ENCODE results near the gene SEPTIN5. TPM values are rescaled to one million over a fixed set of nuclear protein-coding genes. Genes with fewer than 3 reads are reported as not detected.

Gene SEPTIN5
- total and polyA plus RNA-seq, 2 experiments from 2014 or later: 4.3 to 17.2 TPM

DNA sequence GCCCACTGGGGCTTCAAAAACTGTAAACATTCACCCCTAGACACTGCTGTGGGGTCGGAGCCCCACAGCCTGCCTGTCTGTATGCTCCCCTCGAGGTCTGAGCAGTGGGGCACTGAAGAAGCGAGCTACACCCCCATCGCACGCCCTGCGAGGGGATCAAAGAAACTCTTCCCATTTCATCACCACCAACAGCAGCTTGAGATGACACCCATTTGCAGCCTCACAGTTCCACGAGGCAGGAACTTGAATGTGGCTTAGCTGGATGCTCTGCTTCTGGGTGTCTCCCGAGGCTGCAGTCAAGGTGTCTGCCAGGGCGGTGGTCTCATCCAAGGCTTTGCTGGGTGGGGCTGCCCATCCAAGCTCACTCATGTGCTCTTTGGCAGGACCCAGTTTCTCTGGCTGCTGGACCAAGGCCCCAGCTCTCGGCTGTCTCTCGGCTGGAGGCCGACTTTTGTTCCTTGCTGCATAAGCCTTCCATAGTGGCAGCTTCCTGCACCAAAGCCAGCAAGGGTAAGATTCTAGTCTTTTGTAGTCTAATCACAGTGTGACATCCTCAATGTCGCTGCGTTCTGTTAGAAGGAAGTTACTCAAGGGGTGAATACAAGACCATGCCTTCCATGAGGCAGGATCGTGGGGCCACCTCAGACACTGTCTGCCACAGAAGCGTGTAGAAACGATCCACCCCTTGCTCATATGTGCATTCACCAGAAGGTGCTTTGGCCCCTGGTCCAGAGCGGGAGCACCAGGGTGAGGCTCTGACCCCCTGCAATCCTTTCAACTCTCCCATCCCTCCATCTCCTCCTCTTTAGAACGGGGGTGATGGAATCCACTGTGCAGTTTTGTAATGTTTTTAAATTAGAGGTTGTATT lies 46.2 kb upstream of the SEPTIN5 start (continued):
- TF ChIP-seq, protein P1, sequence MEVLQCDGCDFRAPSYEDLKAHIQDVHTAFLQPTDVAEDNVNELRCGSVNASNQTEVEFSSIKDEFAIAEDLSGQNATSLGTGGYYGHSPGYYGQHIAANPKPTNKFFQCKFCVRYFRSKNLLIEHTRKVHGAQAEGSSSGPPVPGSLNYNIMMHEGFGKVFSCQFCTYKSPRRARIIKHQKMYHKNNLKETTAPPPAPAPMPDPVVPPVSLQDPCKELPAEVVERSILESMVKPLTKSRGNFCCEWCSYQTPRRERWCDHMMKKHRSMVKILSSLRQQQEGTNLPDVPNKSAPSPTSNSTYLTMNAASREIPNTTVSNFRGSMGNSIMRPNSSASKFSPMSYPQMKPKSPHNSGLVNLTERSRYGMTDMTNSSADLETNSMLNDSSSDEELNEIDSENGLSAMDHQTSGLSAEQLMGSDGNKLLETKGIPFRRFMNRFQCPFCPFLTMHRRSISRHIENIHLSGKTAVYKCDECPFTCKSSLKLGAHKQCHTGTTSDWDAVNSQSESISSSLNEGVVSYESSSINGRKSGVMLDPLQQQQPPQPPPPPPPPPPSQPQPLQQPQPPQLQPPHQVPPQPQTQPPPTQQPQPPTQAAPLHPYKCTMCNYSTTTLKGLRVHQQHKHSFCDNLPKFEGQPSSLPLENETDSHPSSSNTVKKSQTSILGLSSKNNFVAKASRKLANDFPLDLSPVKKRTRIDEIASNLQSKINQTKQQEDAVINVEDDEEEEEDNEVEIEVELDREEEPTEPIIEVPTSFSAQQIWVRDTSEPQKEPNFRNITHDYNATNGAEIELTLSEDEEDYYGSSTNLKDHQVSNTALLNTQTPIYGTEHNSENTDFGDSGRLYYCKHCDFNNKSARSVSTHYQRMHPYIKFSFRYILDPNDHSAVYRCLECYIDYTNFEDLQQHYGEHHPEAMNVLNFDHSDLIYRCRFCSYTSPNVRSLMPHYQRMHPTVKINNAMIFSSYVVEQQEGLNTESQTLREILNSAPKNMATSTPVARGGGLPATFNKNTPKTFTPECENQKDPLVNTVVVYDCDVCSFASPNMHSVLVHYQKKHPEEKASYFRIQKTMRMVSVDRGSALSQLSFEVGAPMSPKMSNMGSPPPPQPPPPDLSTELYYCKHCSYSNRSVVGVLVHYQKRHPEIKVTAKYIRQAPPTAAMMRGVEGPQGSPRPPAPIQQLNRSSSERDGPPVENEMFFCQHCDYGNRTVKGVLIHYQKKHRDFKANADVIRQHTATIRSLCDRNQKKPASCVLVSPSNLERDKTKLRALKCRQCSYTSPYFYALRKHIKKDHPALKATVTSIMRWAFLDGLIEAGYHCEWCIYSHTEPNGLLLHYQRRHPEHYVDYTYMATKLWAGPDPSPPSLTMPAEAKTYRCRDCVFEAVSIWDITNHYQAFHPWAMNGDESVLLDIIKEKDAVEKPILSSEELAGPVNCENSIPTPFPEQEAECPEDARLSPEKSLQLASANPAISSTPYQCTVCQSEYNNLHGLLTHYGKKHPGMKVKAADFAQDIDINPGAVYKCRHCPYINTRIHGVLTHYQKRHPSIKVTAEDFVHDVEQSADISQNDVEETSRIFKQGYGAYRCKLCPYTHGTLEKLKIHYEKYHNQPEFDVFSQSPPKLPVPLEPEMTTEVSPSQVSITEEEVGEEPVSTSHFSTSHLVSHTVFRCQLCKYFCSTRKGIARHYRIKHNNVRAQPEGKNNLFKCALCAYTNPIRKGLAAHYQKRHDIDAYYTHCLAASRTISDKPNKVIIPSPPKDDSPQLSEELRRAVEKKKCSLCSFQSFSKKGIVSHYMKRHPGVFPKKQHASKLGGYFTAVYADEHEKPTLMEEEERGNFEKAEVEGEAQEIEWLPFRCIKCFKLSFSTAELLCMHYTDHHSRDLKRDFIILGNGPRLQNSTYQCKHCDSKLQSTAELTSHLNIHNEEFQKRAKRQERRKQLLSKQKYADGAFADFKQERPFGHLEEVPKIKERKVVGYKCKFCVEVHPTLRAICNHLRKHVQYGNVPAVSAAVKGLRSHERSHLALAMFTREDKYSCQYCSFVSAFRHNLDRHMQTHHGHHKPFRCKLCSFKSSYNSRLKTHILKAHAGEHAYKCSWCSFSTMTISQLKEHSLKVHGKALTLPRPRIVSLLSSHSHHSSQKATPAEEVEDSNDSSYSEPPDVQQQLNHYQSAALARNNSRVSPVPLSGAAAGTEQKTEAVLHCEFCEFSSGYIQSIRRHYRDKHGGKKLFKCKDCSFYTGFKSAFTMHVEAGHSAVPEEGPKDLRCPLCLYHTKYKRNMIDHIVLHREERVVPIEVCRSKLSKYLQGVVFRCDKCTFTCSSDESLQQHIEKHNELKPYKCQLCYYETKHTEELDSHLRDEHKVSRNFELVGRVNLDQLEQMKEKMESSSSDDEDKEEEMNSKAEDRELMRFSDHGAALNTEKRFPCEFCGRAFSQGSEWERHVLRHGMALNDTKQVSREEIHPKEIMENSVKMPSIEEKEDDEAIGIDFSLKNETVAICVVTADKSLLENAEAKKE (CRISPR knock-in tag; IDR thresholded peaks at IDR 0.05): no peak
- TF ChIP-seq JUNB (IDR thresholded peaks at IDR 0.05; ENCODE audit: unreplicated experiment): no peak

DNA sequence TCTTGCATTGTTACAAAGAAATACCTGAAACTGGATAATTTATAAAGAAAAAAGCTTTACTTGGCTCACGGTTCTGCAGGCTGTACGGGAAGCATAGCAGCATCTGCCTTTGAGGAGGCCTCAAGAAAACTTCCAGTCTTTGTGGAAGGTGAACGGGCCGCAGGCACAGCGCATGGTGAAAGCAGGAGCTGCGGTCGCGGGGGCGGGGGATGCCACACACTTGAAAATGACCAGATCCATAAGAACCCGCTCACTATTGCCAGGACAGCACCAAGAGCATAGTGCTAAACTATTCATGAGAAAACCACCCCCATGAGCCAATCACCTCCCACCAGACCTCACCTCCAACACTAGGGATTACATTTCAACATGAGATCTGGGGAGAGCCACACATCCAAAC lies 45.6 kb upstream of the SEPTIN5 start:
- no peak for DNase-seq (ENCODE audit: low spot score)
- no peaks in the 10 kb centered on the region for H3F3A ChIP-seq (replicated peaks; ENCODE audit: low read depth)
- TF ChIP-seq, protein P2, sequence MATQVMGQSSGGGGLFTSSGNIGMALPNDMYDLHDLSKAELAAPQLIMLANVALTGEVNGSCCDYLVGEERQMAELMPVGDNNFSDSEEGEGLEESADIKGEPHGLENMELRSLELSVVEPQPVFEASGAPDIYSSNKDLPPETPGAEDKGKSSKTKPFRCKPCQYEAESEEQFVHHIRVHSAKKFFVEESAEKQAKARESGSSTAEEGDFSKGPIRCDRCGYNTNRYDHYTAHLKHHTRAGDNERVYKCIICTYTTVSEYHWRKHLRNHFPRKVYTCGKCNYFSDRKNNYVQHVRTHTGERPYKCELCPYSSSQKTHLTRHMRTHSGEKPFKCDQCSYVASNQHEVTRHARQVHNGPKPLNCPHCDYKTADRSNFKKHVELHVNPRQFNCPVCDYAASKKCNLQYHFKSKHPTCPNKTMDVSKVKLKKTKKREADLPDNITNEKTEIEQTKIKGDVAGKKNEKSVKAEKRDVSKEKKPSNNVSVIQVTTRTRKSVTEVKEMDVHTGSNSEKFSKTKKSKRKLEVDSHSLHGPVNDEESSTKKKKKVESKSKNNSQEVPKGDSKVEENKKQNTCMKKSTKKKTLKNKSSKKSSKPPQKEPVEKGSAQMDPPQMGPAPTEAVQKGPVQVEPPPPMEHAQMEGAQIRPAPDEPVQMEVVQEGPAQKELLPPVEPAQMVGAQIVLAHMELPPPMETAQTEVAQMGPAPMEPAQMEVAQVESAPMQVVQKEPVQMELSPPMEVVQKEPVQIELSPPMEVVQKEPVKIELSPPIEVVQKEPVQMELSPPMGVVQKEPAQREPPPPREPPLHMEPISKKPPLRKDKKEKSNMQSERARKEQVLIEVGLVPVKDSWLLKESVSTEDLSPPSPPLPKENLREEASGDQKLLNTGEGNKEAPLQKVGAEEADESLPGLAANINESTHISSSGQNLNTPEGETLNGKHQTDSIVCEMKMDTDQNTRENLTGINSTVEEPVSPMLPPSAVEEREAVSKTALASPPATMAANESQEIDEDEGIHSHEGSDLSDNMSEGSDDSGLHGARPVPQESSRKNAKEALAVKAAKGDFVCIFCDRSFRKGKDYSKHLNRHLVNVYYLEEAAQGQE (IDR thresholded peaks at IDR 0.05; ENCODE audit: unreplicated experiment): no peak
- Mint-ChIP-seq H3K27ac (no peak overlapping the region), H3K36me3 (ENCODE audit: low read depth) (no peaks in the 10 kb centered on the region), H3K9me3 (peaks cover 6% of the 10 kb centered on the region; the same call in 1 of the 3 replicates), H3K4me1 (peaks cover 19% of the 10 kb centered on the region), H3K4me3 (no peak overlapping the region), H3K27me3 (ENCODE audit: insufficient read depth, low read depth, poor library complexity) (peaks cover 7% of the 10 kb centered on the region)
- H2AFZ ChIP-seq: no peak overlapping the region
- peaks cover 12% of the 10 kb centered on the region for H3K9me2 ChIP-seq (ENCODE audit: insufficient read depth)
- H3K27me3 ChIP-seq (ENCODE audit: insufficient read depth): no peaks in the 10 kb centered on the region
- H3K4me3 ChIP-seq: no peak overlapping the region
- H3K27ac ChIP-seq (ENCODE audit: low read depth): no peak overlapping the region
- ATAC-seq: no peak
- H4K20me1 ChIP-seq (replicated peaks; ENCODE audit: insufficient read depth): no peaks in the 10 kb centered on the region
- H3K4me2 ChIP-seq: no peak overlapping the region
- peaks cover 3% of the 10 kb centered on the region; the same call in 1 of the 2 replicates for H3K4me1 ChIP-seq (ENCODE audit: insufficient read depth)
- H3K36me3 ChIP-seq (ENCODE audit: insufficient read depth): no peaks in the 10 kb centered on the region
- H3K79me2 ChIP-seq (replicated peaks; ENCODE audit: insufficient read depth): no peaks in the 10 kb centered on the region
